ENCODE data around the gene PCED1B. TPM values are rescaled to one million over a fixed set of nuclear protein-coding genes. Genes with fewer than 3 reads are reported as not detected.

The PCED1B gene
- total RNA-seq, 1 donor from 2014 or later: 3.1 TPM

DNA sequence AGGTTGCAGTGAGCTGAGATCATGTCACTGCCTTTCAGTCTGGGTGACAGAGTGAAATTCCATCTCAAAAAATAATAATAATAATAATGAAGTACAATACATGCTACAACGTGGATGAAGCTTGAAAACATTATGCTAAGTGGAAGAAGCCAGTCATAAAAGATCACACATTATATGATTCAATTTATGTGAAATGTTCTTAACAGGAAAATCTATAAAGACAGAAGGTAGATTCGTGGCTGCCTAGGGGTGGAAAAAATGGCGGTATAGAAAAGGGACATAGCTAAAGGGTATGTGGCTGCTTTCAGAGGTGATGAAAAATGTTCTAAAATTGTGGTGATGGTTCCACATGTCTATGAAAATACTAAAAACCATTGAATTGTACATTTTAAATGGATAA lies 41.3 kb downstream of the PCED1B start:
- Mint-ChIP-seq H3K27me3 (ENCODE audit: insufficient read depth, low read depth) (peaks cover 2% of the 10 kb centered on the region), H3K27ac (no peak overlapping the region), H3K4me1 (no peaks in the 10 kb centered on the region), H3K36me3 (no peaks in the 10 kb centered on the region), H3K9me3 (no peaks in the 10 kb centered on the region), H3K4me3 (no peak overlapping the region)
- H4K20me1 ChIP-seq (ENCODE audit: low read depth): no peaks in the 10 kb centered on the region
- no peak for DNase-seq (ENCODE audit: low spot score)
- no peaks in the 10 kb centered on the region for H3K79me2 ChIP-seq (ENCODE audit: low read depth)
- no peaks in the 10 kb centered on the region for H3K36me3 ChIP-seq
- no peaks in the 10 kb centered on the region for H3F3A ChIP-seq (ENCODE audit: low read depth)
- no peak overlapping the region for H3K4me2 ChIP-seq
- no peaks in the 10 kb centered on the region for H3K27me3 ChIP-seq
- no peak overlapping the region for H3K9ac ChIP-seq
- TF ChIP-seq EZH2phosphoT487 (IDR thresholded peaks at IDR 0.05) (no peak), EZH2 (IDR thresholded peaks at IDR 0.05) (no peak), CTCF (IDR thresholded peaks at IDR 0.05) (no peak)
- no peak overlapping the region for H3K4me3 ChIP-seq
- no peaks in the 10 kb centered on the region for H3K9me3 ChIP-seq (ENCODE audit: low read depth)
- H3K27ac ChIP-seq: no peak overlapping the region
- no peak overlapping the region for H2AFZ ChIP-seq (replicated peaks)
- no peaks in the 10 kb centered on the region for H3K4me1 ChIP-seq

- Histone ChIP-seq H3K27me3 (no peaks in the 10 kb centered on the region), H3K36me3 (no peaks in the 10 kb centered on the region), H3K4me2 (no peak overlapping the region), H3K9ac (no peak overlapping the region), H3K4me3 (no peak overlapping the region), H3K9me3 (ENCODE audit: low read depth) (no peaks in the 10 kb centered on the region), H3F3A (ENCODE audit: low read depth) (no peaks in the 10 kb centered on the region), H3K27ac (no peak overlapping the region), H2AFZ (replicated peaks) (no peak overlapping the region), H3K4me1 (no peaks in the 10 kb centered on the region), H4K20me1 (ENCODE audit: low read depth) (no peaks in the 10 kb centered on the region), H3K79me2 (ENCODE audit: low read depth) (no peaks in the 10 kb centered on the region)
- H3K27me3 Mint-ChIP-seq (ENCODE audit: insufficient read depth, low read depth): peaks cover 2% of the 10 kb centered on the region
- no peak overlapping the region for H3K4me3 Mint-ChIP-seq
- TF ChIP-seq EZH2 (IDR thresholded peaks at IDR 0.05): no peak
- no peak for TF ChIP-seq CTCF (IDR thresholded peaks at IDR 0.05)
- TF ChIP-seq EZH2phosphoT487 (IDR thresholded peaks at IDR 0.05): no peak
- no peaks in the 10 kb centered on the region for H3K9me3 Mint-ChIP-seq
- DNase-seq (ENCODE audit: low spot score): no peak
- no peaks in the 10 kb centered on the region for H3K36me3 Mint-ChIP-seq
- no peaks in the 10 kb centered on the region for H3K4me1 Mint-ChIP-seq
- H3K27ac Mint-ChIP-seq: no peak overlapping the region
Measured at GRCh38 chr12:47121146-47121545, 41.7 kb downstream of the PCED1B start.

GRCh38 chr12:47122602-47123001 lies 43.2 kb downstream of the PCED1B start:
- Mint-ChIP-seq H3K4me3 (no peak overlapping the region), H3K4me1 (no peaks in the 10 kb centered on the region), H3K9me3 (no peaks in the 10 kb centered on the region), H3K27me3 (ENCODE audit: insufficient read depth, low read depth) (no peaks in the 10 kb centered on the region), H3K27ac (no peak overlapping the region), H3K36me3 (no peaks in the 10 kb centered on the region)
- no peaks in the 10 kb centered on the region for H3K79me2 ChIP-seq (ENCODE audit: low read depth)
- H3K4me1 ChIP-seq: no peaks in the 10 kb centered on the region
- H3K27me3 ChIP-seq: no peaks in the 10 kb centered on the region
- no peak for DNase-seq (ENCODE audit: low spot score)
- no peak overlapping the region for H2AFZ ChIP-seq (replicated peaks)
- no peak overlapping the region for H3K27ac ChIP-seq
- H3K9ac ChIP-seq: no peak overlapping the region
- no peak overlapping the region for H3K4me2 ChIP-seq
- H3K36me3 ChIP-seq: no peaks in the 10 kb centered on the region
- TF ChIP-seq EZH2phosphoT487 (IDR thresholded peaks at IDR 0.05) (no peak), EZH2 (IDR thresholded peaks at IDR 0.05) (no peak), CTCF (IDR thresholded peaks at IDR 0.05) (no peak)
- H3K4me3 ChIP-seq: no peak overlapping the region
- no peaks in the 10 kb centered on the region for H3K9me3 ChIP-seq (ENCODE audit: low read depth)
- H4K20me1 ChIP-seq (ENCODE audit: low read depth): no peaks in the 10 kb centered on the region
- no peaks in the 10 kb centered on the region for H3F3A ChIP-seq (ENCODE audit: low read depth)

Measured in neural progenitor cell (in vitro differentiated cells).